DND-41 (cell line): ENCODE data around the gene FBXO21.

Source experiments
- CTCF ChIP-seq: IDR thresholded peaks from 2 replicates; pipeline ENCODE4 v1.5.1; 2012; ENCODE audit warnings: borderline replicate concordance, low read length, moderate library complexity, mild to moderate bottlenecking; ENCODE audit not compliant: poor library complexity, severe bottlenecking; ENCODE audit errors: extremely low read depth
- EZH2 ChIP-seq: IDR thresholded peaks from 3 replicates; pipeline ENCODE4 v1.6.1; 2012; ENCODE audit warnings: borderline replicate concordance, low read depth, mild to moderate bottlenecking, moderate library complexity, low read length, inconsistent platforms; ENCODE audit not compliant: severe bottlenecking

- no peak for TF ChIP-seq CTCF
- TF ChIP-seq EZH2, result no peak
Observed at GRCh38 chr12:117208811-117209455, 18.7 kb upstream of the FBXO21 start.
